Duodenal mucosa (tissue), 2 donors: ENCODE measurements around the gene NSUN2.

Experiments
- H3K27ac ChIP-seq: one replicate; pipeline ENCODE4 v1.7.0; 2013; ENCODE audit warnings: low read depth, low read length
- H3K27me3 ChIP-seq, 2 donors: one replicate each; pipeline ENCODE4 v1.7.0; 2013; ENCODE audit warnings: low read length in 2 of 2, control low read depth in 1 of 2; ENCODE audit not compliant: insufficient read depth in 2 of 2, control insufficient read depth in 1 of 2
- H3K36me3 ChIP-seq, 2 donors: one replicate each; pipeline ENCODE4 v1.7.0; 2013; ENCODE audit warnings: low read length in 2 of 2, control low read depth in 1 of 2; ENCODE audit not compliant: insufficient read depth in 2 of 2, control insufficient read depth in 1 of 2
- H3K4me1 ChIP-seq, 2 donors: one replicate each; pipeline ENCODE4 v1.7.0; 2013; ENCODE audit warnings: low read length in 2 of 2, control low read depth in 1 of 2; ENCODE audit not compliant: insufficient read depth in 2 of 2, control insufficient read depth in 1 of 2
- H3K4me3 ChIP-seq, 2 donors: one replicate each; pipeline ENCODE4 v1.7.0; 2013; ENCODE audit warnings: low read length in 2 of 2, low read depth in 1 of 2
- H3K9ac ChIP-seq, 2 donors: one replicate each; pipeline ENCODE4 v1.7.0; 2013; ENCODE audit warnings: low read length in 2 of 2, low read depth in 1 of 2
- H3K9me3 ChIP-seq, 2 donors: one replicate each; pipeline ENCODE4 v1.7.0; 2013; ENCODE audit warnings: low read length in 2 of 2, control low read depth in 1 of 2; ENCODE audit not compliant: control insufficient read depth in 1 of 2

The NSUN2 gene

GRCh38 chr5:6570530-6570929 is 62.3 kb downstream of the NSUN2 start:
- H3K9me3 ChIP-seq = no peaks in the 10 kb centered on the region
- peaks cover 0 to 2% of the 10 kb centered on the region in 2 donors for H3K27me3 ChIP-seq
- H3K4me3 ChIP-seq = no peak overlapping the region
- no peak overlapping the region for H3K27ac ChIP-seq
- no peaks in the 10 kb centered on the region for H3K36me3 ChIP-seq
- H3K9ac ChIP-seq = no peak overlapping the region
- no peaks in the 10 kb centered on the region for H3K4me1 ChIP-seq

GRCh38 chr5:6568889-6569288 is 64.0 kb downstream of the NSUN2 start:
- no peak overlapping the region for H3K27ac ChIP-seq
- H3K27me3 ChIP-seq = peaks cover 0 to 3% of the 10 kb centered on the region in 2 donors
- no peak overlapping the region for H3K4me3 ChIP-seq
- no peaks in the 10 kb centered on the region for H3K4me1 ChIP-seq
- no peaks in the 10 kb centered on the region for H3K36me3 ChIP-seq
- no peak overlapping the region for H3K9ac ChIP-seq
- H3K9me3 ChIP-seq = no peaks in the 10 kb centered on the region

- no peak overlapping the region for H3K27ac ChIP-seq
- H3K27me3 ChIP-seq = peaks cover 0 to 3% of the 10 kb centered on the region in 2 donors
- no peak overlapping the region for H3K4me3 ChIP-seq
- no peaks in the 10 kb centered on the region for H3K9me3 ChIP-seq
- H3K4me1 ChIP-seq = no peaks in the 10 kb centered on the region
- no peak overlapping the region for H3K9ac ChIP-seq
- no peaks in the 10 kb centered on the region for H3K36me3 ChIP-seq
Observed at GRCh38 chr5:6568383-6568782, 64.5 kb downstream of the NSUN2 start.

GRCh38 chr5:6567835-6568234 is 65.0 kb downstream of the NSUN2 start:
- H3K27me3 ChIP-seq = peaks cover 0 to 3% of the 10 kb centered on the region in 2 donors
- no peaks in the 10 kb centered on the region for H3K36me3 ChIP-seq
- H3K4me3 ChIP-seq = no peak overlapping the region
- H3K9me3 ChIP-seq = no peaks in the 10 kb centered on the region
- H3K9ac ChIP-seq = no peak overlapping the region
- H3K27ac ChIP-seq = no peak overlapping the region
- H3K4me1 ChIP-seq = no peaks in the 10 kb centered on the region

GRCh38 chr5:6567068-6567467 is 65.8 kb downstream of the NSUN2 start:
- Histone ChIP-seq H3K4me1 (no peaks in the 10 kb centered on the region), H3K9ac (no peak overlapping the region), H3K9me3 (no peaks in the 10 kb centered on the region), H3K36me3 (no peaks in the 10 kb centered on the region), H3K27ac (no peak overlapping the region), H3K27me3 (peaks cover 0 to 3% of the 10 kb centered on the region in 2 donors), H3K4me3 (no peak overlapping the region)

- peaks cover 0 to 3% of the 10 kb centered on the region in 2 donors for H3K27me3 ChIP-seq
- H3K4me1 ChIP-seq = no peaks in the 10 kb centered on the region
- H3K9me3 ChIP-seq = no peaks in the 10 kb centered on the region
- no peak overlapping the region for H3K4me3 ChIP-seq
- no peaks in the 10 kb centered on the region for H3K36me3 ChIP-seq
- no peak overlapping the region for H3K27ac ChIP-seq
- H3K9ac ChIP-seq = no peak overlapping the region
Observed at GRCh38 chr5:6565492-6565891, 67.4 kb downstream of the NSUN2 start.

- H3K27me3 ChIP-seq = no peaks in the 10 kb centered on the region
- H3K4me3 ChIP-seq = no peak overlapping the region
- H3K4me1 ChIP-seq = no peaks in the 10 kb centered on the region
- H3K36me3 ChIP-seq = no peaks in the 10 kb centered on the region
- H3K9me3 ChIP-seq = no peaks in the 10 kb centered on the region
- no peak overlapping the region for H3K9ac ChIP-seq
- H3K27ac ChIP-seq = no peak overlapping the region
Observed at GRCh38 chr5:6557807-6558575, 74.9 kb downstream of the NSUN2 start.

- Histone ChIP-seq H3K27ac (no peak overlapping the region), H3K4me1 (no peaks in the 10 kb centered on the region), H3K27me3 (no peaks in the 10 kb centered on the region)
Observed at GRCh38 chr5:6556802-6557102, 76.1 kb downstream of the NSUN2 start.

GRCh38 chr5:6556089-6556801 is 76.6 kb downstream of the NSUN2 start:
- Histone ChIP-seq H3K27me3 (no peaks in the 10 kb centered on the region), H3K36me3 (no peaks in the 10 kb centered on the region), H3K4me1 (no peaks in the 10 kb centered on the region), H3K4me3 (no peak overlapping the region), H3K27ac (no peak overlapping the region), H3K9me3 (no peaks in the 10 kb centered on the region), H3K9ac (no peak overlapping the region)

More at GRCh38 chr5:6556802-6557102, 76.1 kb downstream of the NSUN2 start:
- no peak overlapping the region for H3K4me3 ChIP-seq
- H3K9me3 ChIP-seq = no peaks in the 10 kb centered on the region
- no peak overlapping the region for H3K9ac ChIP-seq
- no peaks in the 10 kb centered on the region for H3K36me3 ChIP-seq

GRCh38 chr5:6554812-6555211 is 78.0 kb downstream of the NSUN2 start:
- no peaks in the 10 kb centered on the region for H3K4me1 ChIP-seq
- H3K9ac ChIP-seq = no peak overlapping the region
- H3K4me3 ChIP-seq = no peak overlapping the region
- H3K27ac ChIP-seq = no peak overlapping the region
- no peaks in the 10 kb centered on the region for H3K9me3 ChIP-seq
- H3K27me3 ChIP-seq = no peaks in the 10 kb centered on the region
- no peaks in the 10 kb centered on the region for H3K36me3 ChIP-seq
